Colonic mucosa (tissue), 4 donors: ENCODE results near the gene PGA4. TPM values are rescaled to one million over a fixed set of nuclear protein-coding genes. Genes with fewer than 3 reads are reported as not detected.

ENCODE experiments used
- DNase-seq: peaks from one replicate; pipeline ENCODE4 v3.0.0-alpha.2; 2020
- H3K27ac ChIP-seq: fragments of 200-600 bp; one replicate; pipeline ENCODE4 v1.8.0; 2021
- H3K27me3 ChIP-seq: fragments of 200-600 bp; one replicate; pipeline ENCODE4 v1.8.0; 2021
- H3K36me3 ChIP-seq: fragments of 200-600 bp; one replicate; pipeline ENCODE4 v1.8.0; 2021
- H3K4me1 ChIP-seq: fragments of 200-600 bp; one replicate; pipeline ENCODE4 v1.8.0; 2021; ENCODE audit warnings: mild to moderate bottlenecking
- H3K4me3 ChIP-seq: fragments of 200-600 bp; one replicate; pipeline ENCODE4 v1.8.0; 2021
- H3K9ac ChIP-seq, 2 donors: one replicate each; pipeline ENCODE4 v1.7.0; 2013; ENCODE audit warnings: control low read depth in 2 of 2, low read depth in 2 of 2, low read length in 2 of 2
- H3K9me3 ChIP-seq: fragments of 200-600 bp; one replicate; pipeline ENCODE4 v1.8.0; 2021
- intact Hi-C: fragments of 100-400 bp; cut with DNase I; formaldehyde crosslinking; loops from one replicate; pipeline ENCODE4 v1.14.1; 2022
- total RNA-seq, 2 donors: library from RNA; stranded (reverse); fragmentation: NEBNext Ultra II Directional in 1 of 2; extraction: Animal tissue kit (Norgen Biotek cat#: 25700) in 1 of 2; gene quantifications; one replicate each; pipeline ENCODE4 v1.2.1, GENCODE V29; 2021
- TF ChIP-seq, protein P1 (sequence below): fragments of 200-600 bp; IDR thresholded peaks from one replicate; pipeline ENCODE4 v1.8.0; 2022; ENCODE audit warnings: antibody characterized with exemption, mild to moderate bottlenecking
- donor health status: healthy.
- donor health status: DM: no; HTN: no; CAD: no.
- donor health status: DM: no; HTN: no; CAD: no.

Gene PGA4
- total RNA-seq, 2 donors from 2014 or later = not detected

DNA sequence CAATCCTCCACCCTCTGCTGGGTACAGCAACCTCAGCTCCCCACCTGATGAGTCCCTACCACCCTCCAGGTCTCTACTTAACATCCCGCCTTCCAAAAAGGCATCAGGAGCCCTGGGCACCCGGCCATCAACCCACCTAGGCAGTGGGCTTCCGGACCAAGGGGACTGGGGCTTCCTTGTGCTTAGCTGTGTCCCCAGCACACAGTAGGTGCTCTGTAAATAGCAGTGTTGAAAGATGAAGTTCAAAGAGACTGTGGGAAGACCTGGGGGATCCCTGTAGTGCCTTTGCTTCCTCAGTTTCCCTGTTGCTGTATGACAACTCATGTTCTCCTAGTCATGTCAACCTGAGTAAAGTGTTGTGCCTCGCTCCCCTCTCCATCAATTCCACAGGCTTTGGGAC, 51.9 kb downstream of the PGA4 start:
- Histone ChIP-seq H3K9ac (no peak overlapping the region), H3K4me1 (no peaks in the 10 kb centered on the region), H3K27ac (no peak overlapping the region), H3K36me3 (no peaks in the 10 kb centered on the region), H3K27me3 (no peaks in the 10 kb centered on the region), H3K9me3 (no peaks in the 10 kb centered on the region), H3K4me3 (no peak overlapping the region)
- intact Hi-C loops = no loop called here
- TF ChIP-seq, protein P1, sequence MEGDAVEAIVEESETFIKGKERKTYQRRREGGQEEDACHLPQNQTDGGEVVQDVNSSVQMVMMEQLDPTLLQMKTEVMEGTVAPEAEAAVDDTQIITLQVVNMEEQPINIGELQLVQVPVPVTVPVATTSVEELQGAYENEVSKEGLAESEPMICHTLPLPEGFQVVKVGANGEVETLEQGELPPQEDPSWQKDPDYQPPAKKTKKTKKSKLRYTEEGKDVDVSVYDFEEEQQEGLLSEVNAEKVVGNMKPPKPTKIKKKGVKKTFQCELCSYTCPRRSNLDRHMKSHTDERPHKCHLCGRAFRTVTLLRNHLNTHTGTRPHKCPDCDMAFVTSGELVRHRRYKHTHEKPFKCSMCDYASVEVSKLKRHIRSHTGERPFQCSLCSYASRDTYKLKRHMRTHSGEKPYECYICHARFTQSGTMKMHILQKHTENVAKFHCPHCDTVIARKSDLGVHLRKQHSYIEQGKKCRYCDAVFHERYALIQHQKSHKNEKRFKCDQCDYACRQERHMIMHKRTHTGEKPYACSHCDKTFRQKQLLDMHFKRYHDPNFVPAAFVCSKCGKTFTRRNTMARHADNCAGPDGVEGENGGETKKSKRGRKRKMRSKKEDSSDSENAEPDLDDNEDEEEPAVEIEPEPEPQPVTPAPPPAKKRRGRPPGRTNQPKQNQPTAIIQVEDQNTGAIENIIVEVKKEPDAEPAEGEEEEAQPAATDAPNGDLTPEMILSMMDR = no peak
- no peak for DNase-seq

DNA sequence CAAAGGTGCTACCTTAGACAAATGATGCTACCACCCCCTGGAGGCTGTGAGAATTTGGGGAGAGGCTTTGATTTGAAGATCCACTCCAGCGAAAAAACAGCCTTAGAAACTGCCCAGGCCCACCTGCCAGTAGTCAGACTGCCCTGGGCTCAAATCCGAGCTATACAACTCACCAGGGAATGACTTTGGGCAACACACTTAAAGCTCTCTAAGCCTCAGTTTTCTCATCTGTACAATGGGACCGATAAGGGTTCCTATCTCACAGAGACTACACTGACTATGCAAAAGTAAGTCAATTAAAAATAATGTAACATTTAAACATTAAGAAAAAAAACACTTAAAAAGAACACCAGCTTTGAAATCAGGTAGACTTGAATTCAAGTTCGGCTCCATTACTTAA, 53.0 kb downstream of the PGA4 start:
- Histone ChIP-seq H3K9ac (no peak overlapping the region), H3K27me3 (no peaks in the 10 kb centered on the region), H3K4me1 (no peaks in the 10 kb centered on the region), H3K36me3 (no peaks in the 10 kb centered on the region), H3K9me3 (no peaks in the 10 kb centered on the region), H3K4me3 (no peak overlapping the region), H3K27ac (no peak overlapping the region)
- DNase-seq = no peak
- TF ChIP-seq, protein P1 = no peak
- intact Hi-C loops = no loop called here

DNA sequence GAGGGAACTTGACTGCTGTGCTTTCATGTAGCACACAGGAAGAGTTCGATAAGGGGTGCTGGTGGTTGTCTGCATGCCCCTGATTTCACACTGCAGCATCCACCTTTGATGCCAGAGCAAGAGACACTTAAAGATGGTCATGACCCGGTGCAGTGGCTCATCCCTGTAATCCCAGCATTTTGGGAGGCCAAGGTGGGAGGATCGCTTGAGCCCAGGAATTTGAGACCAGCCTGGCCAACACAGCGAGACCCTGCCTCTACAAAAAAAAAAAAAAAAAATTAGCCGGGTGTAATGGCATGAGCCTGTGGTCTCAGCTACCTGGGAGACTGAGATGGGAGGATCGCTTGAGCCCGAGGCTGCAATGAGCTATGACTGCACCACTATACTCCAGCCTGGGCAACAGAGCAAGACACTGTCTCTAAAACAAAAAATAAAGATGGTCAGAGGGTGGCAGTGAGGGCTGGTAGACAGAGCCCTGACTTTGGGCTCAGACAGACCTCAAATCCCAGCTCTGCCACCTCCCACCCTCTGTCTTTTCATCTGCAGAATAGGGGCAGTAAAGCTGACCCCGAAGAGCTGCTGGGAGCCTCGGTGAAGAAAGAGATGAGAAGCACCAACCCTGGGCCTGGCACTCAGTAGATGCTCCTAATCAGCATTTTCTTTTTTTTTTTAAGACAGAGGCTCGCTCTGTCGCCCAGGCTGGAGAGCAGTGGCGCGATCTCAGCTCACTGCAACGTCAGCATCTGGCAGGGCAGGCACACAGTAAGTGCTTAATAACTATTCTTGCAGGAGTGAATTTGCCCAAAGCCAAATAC, 55.2 kb downstream of the PGA4 start:
- TF ChIP-seq, protein P1 = no peak
- intact Hi-C loops = no loop called here
- Histone ChIP-seq H3K4me3 (no peak overlapping the region), H3K27me3 (no peaks in the 10 kb centered on the region), H3K36me3 (no peaks in the 10 kb centered on the region), H3K27ac (no peak overlapping the region), H3K4me1 (no peaks in the 10 kb centered on the region), H3K9me3 (no peaks in the 10 kb centered on the region), H3K9ac (no peak overlapping the region)
- no peak for DNase-seq

DNA sequence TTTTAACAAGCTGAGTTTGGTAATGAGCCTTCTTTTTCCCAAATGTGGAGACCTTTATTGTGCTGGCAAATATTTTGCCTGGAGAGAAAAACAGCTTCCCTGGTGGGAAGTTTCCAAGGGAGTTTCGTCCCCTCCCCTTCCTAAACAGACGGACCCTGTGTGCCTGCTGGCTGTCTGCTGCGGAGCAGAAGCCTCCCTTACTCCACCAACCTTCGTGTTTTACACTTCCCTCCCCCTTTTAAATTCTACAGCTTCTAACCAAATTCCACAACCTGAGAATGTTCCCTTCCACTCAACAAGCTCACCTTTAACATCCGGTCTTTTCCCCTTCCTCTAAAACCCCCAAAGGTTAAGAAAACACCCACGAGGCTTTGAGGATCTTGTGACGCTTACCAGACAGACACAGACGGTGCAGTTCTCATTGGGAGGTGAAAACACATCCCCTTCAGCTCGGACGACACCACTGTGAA, 55.9 kb downstream of the PGA4 start:
- no peak overlapping the region for H3K27ac ChIP-seq
- no peak overlapping the region for H3K4me3 ChIP-seq
- no peaks in the 10 kb centered on the region for H3K9me3 ChIP-seq
- intact Hi-C loops = no loop called here
- no peaks in the 10 kb centered on the region for H3K4me1 ChIP-seq
- no peaks in the 10 kb centered on the region for H3K27me3 ChIP-seq
- no peaks in the 10 kb centered on the region for H3K36me3 ChIP-seq
- DNase-seq = no peak
- no peak overlapping the region for H3K9ac ChIP-seq
- TF ChIP-seq, protein P1 = no peak

DNA sequence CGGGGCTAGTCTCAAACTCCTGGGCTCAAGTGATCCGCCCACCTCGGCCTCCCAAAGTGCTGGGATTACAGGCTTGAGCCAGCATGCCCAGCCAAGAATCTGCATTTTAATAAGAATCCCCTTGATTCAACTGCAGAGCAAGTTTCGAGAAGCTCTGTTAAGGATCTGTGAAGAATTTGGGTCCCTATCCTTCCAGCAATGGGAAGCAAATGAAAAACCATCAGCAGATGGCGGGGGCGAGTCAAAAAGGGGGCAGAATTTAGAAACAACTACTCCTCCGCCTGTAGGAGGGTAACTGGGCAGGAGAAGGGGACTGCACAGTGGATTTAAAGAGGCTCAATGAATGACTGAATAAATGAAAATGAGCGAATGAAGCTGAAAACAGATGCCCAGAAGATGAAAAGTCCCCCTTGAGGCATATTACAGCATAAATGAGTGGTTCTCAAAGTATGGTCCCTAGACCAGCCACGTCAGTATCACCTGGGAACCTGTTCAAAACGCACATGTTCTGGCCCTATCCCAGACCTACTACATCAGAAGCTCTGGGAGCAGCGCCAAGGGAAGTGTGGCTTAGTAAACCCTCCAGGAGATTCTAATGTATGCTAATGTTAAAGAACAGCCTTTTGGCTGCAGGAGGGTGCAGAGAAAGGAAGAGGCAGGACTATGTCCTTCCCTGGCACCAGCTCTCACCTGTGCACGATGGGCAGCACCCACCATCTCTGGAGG, 58.0 kb downstream of the PGA4 start:
- intact Hi-C loops = no loop called here
- TF ChIP-seq, protein P1 = no peak
- no peaks in the 10 kb centered on the region for H3K27me3 ChIP-seq
- H3K36me3 ChIP-seq = no peaks in the 10 kb centered on the region
- no peak overlapping the region for H3K4me3 ChIP-seq
- DNase-seq = no peak
- H3K27ac ChIP-seq = no peak overlapping the region
- no peaks in the 10 kb centered on the region for H3K4me1 ChIP-seq
- no peaks in the 10 kb centered on the region for H3K9me3 ChIP-seq
- H3K9ac ChIP-seq = no peak overlapping the region
